Fibroblast of pulmonary artery (primary cell): Measurements from ENCODE around the gene MAN2A2.
A peak's percentile ranks its signal among the peaks of the same experiment; 100 is the strongest.

Experiments
- DNase-seq: peaks from one replicate; pipeline ENCODE4 v3.0.0-alpha.2; 2010; ENCODE audit warnings: low read depth
- H3K4me3 ChIP-seq: replicated peaks from 2 replicates; pipeline ENCODE4 v1.5.1; 2011; ENCODE audit warnings: low read depth, mild to moderate bottlenecking, control low read depth, low read length, moderate library complexity
- CTCF ChIP-seq: IDR thresholded peaks from 2 replicates; pipeline ENCODE4 v1.5.1; 2011; ENCODE audit warnings: mild to moderate bottlenecking, control low read depth, low read length, inconsistent platforms; ENCODE audit errors: missing control alignments

The MAN2A2 gene

GRCh38 chr15:90957791-90958190 is 54.7 kb downstream of the MAN2A2 start:
- no peak for DNase-seq
- no peak overlapping the region for H3K4me3 ChIP-seq
- no peak for TF ChIP-seq CTCF

- TF ChIP-seq CTCF = no peak
- no peak for DNase-seq
- H3K4me3 ChIP-seq = no peak overlapping the region
Measured at GRCh38 chr15:90959028-90959595, 56.0 kb downstream of the MAN2A2 start.

DNA sequence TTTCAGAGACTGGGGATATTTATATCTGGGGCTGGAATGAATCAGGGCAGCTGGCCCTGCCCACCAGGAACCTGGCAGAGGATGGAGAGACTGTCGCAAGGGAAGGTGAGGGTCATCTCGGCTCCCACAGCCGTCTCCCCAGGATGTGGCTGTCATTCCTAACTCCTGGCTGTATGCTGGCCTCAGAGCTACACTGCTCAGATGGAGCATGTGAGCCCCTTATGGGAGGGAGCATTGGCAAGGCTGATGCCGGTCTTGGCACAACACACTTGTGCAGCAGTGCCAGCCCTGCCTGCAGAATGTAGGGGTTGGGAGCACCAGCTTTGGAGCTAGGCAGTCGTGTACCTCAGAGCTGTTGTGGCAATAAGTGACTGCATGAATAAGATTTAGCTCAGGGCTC is 56.8 kb downstream of the MAN2A2 start:
- peak; percentile 21 for DNase-seq
- TF ChIP-seq CTCF = no peak

GRCh38 chr15:90960298-90961091 is 57.4 kb downstream of the MAN2A2 start:
- no peak overlapping the region for H3K4me3 ChIP-seq
- TF ChIP-seq CTCF = no peak
- no peak for DNase-seq

More for the DNA sequence above, 56.8 kb downstream of the MAN2A2 start:
- no peak overlapping the region for H3K4me3 ChIP-seq

DNA sequence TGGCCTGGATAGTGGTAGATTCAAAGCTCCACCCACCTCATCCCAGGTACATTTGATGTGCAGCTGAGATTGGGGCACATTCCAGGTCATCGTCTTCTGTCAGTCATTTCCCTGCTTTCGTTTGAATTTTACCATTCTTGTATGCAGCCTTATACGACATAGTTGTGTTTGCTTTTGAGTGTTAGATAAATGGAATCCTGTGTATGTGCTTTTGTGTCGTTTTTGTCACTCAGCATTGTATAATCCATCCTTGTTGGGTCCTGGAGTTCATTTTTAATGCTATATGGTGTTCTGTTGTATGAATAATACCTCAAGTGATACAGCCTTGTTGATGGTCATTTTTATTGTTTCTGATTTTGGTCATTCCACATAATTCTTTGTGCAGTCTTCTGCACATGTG is 58.9 kb downstream of the MAN2A2 start:
- no peak overlapping the region for H3K4me3 ChIP-seq
- DNase-seq = no peak
- TF ChIP-seq CTCF = no peak

- TF ChIP-seq CTCF = no peak
- H3K4me3 ChIP-seq = no peak overlapping the region
- DNase-seq = no peak
Measured at GRCh38 chr15:90966262-90966661, 63.2 kb downstream of the MAN2A2 start.
